NOMO-1 treated with dmso at 0.1 percent for 144 hours (cell line): Measurements from ENCODE around the gene EFCAB6.

Experiments used
- DNase-seq: peaks from one replicate; lab custom pipeline; 2025; ENCODE audit not compliant: unreplicated experiment; lab: John Stamatoyannopoulos, UW

EFCAB6 gene

GRCh38 chr22:43812149-43812842 lies at the start of gene EFCAB6:
TSS of gene EFCAB6 (minus strand) at chr22:43812305. CDS start at chr22:43782318, 29,987 bp downstream.
- DNase-seq = peak; percentile 76

- no peak for DNase-seq
These were observed 49.4 kb upstream of the EFCAB6 start for GRCh38 chr22:43861529-43861928.

- no peak for DNase-seq
These were observed 48.7 kb upstream of the EFCAB6 start for GRCh38 chr22:43860831-43861230.

DNA sequence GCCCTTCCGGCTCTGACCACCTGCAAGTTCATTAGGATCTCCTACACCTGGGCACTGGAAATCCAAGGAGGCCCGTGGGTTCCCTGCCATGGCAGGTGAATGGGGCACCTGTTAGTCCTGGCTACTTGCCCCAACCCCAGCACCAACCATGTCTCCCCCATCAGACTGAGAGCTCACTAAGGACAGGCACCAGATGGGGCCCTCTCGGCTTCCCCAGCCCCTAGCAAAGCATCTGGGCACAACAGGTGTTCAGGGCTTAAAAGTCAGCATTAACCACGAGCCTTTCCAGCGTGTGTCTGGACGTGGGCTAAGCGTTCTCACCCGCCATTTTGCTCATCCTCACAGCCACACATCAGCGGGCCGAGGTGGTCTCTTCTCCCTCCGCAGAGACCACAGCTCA lies 48.0 kb upstream of the EFCAB6 start:
- no peak for DNase-seq

GRCh38 chr22:43859621-43860020 lies 47.5 kb upstream of the EFCAB6 start:
- no peak for DNase-seq

GRCh38 chr22:43859176-43859575 lies 47.1 kb upstream of the EFCAB6 start:
- DNase-seq = no peak

DNA sequence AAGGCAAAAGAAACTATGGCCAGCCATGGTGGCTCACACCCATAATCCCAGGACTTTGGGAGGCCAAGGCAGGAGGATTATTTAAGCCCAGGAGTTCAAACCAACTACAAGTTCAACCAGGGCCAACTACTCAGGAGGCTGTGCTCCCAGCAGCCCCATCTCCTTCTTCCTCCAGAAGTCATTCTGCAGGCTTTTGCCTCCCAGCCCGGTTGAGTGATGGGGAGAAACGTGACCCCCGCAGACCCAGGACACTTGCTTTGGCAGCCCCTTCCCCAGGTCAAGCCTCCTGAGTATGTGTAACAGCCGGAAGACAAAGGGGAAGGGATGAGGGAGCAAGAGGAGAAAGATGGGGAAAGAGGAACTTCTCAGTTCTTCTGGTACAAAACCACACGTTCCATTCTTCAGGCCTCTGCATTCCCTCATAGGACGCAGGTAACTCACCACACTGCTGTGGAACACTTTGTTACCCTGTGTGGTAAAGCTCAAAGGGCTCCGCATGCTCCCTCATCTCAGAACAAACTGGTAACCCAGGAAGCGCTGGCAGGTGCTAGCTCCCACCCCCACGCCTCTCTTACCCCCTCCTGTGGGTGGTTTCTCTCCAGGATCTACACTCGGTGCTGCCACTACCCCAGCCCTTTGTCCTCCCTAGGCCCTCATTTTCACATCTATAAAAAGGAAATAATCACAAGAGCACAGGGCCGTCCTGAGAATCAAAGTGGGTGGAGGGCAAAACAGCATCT lies 46.2 kb upstream of the EFCAB6 start:
- no peak for DNase-seq

- DNase-seq = no peak
These were observed 45.3 kb upstream of the EFCAB6 start for GRCh38 chr22:43857367-43857766.

DNA sequence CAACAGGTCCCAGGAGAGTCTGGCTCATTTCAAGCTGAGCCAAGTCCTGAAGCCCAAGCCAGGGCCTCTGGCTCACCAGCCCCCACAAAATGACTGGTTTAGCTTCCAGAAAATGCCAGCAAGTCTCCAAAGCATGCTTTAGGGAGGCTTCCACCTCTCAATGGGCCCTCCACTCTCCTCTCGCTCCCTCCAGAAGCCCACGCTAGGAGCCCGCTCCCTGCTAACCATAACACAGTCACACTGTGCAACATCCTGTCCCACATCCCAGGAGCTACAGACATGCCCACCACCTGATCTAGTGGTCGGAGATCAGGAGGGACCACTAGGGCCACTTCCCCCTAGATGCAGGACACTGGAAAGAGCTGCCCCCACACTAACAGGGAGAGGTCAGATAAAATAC lies 43.3 kb upstream of the EFCAB6 start:
- DNase-seq = no peak

- DNase-seq = no peak
These were observed 42.7 kb upstream of the EFCAB6 start for GRCh38 chr22:43854786-43855271.

DNA sequence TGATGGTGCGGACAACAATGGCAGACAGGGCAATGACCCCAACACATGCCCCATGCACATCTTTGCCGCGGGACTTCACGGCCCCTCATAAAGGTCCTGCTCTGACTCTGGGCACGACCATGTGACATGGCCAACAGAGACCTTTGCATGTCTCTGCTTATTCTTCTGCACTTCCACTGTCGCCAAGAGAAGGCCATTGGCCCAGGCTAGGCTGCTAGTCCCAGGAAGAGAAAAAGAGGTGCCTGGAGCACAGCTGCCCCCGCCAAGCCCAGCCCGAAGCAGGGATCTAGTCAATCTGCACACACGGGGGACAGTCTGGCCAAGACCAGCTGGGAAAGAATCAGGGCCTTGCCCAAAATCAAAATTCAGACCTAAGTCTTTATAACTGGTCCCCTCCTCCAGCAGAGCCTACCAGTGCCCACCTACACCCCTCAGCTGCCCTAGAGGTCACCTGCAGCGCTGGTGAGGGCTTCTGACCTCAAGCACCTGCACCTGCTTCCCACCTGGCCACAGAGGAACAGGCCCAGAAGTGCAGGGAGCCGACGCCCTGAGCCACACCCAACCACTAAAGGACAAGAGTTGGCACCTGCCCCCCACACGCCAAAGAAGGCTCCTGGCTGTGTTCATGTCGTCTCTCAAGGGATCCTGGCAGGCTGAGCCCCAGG lies 42.1 kb upstream of the EFCAB6 start:
- DNase-seq = no peak

DNA sequence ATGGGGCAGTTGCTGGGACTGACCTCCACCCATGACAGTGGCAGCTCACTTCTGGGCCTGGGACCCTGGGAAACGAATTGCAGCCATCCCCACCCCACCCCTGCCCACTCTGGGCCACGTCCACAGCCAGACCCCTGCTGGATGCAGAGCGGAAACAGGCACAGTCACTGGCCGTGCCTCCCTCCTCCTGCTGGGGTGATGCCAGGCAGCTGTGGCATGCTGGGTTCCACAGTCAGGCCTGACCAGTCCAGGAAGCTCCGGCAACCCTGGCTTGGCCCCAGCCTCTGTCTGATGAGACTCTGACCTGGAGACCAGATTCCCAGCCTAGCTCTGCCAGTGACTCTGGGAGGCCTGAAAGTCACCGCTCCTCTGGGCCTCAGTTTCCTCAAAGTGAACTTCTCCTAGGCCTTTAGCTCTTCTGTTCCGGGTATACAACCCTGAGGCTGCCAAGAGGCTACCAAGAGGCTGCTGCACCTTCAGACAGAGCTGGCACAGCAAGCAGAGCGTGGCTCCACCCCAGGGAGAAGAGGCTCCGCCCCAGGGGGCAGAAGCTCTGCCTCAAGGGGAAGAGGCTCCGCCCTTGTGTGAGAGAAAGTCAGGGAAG lies 41.3 kb upstream of the EFCAB6 start:
- no peak for DNase-seq

DNA sequence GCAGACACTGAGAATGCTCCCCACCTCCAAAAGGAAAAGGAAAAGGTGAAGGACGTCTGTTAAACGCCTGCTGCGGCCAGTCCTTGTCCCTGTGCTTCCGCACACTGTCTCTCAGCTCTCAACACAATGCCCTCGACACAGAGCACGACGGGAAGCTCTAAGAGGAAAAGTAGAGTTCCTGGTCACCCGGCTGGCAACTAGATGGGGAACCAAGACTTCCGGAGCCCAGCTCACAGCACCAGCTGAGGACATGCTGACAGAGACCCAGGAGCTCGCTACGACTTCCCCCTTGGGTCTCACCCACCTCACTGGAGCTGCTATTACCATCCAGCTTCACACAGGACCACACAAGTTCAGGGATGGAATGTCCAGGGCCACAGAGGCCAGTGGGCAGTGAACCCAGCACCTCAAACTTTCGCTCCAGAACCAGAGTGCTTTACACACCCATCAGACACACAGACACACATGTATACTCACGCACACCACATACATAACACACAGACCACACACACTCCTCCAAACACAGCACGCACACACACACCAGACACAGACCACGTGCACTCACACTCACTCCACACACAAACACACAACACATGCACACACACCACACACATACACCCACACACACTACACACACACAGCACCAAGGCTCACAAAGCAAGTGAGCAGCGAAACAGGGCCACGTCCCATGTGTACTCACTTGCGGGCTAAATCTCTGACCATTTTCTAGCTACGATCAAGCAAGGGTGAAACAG lies 40.6 kb upstream of the EFCAB6 start:
- no peak for DNase-seq

GRCh38 chr22:43851979-43852307 lies 39.8 kb upstream of the EFCAB6 start:
- no peak for DNase-seq

DNA sequence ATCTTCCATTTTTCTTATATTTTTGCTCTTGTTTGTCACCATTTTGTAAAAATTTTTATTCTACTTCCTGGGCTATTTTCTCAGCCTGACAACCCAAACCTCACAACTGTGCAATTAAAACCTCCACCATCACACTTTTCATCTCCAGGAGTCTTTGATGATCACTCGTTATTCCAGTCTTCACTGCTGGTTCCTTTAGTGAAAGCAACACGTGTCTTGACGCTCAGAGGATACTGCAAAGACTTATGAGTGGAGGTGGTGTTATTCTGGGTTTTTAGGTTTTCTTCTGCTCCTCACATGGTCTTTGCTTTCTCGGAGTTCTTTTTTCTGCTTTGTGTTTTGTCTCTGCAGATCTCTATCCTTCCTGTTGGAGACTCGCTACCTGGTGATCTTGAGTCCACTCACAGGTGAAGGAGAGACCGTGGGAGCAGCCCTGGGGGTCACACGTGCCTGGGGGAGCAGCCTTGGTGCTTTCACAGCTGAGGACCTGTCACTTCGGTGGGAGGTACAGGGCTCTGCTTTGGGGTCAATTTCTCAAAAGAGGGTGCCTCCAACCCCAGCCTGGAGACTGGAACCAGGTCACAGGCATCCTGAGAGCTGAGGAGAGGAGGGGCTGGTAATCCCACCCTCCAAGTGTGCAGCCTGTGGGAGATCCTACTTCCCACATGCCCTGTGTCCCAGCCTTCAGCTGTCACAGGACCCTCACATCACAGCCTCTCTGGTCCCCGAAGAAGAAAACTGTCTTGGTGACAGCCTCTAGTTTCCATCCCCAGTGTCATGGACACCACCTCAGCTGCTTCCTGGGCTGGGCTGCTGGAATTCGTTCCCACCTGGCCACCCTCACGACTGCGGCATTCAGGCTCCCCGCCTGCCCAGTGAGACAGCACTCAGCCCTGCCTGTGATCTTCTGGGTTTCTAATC lies 39.2 kb upstream of the EFCAB6 start:
- no peak for DNase-seq

DNA sequence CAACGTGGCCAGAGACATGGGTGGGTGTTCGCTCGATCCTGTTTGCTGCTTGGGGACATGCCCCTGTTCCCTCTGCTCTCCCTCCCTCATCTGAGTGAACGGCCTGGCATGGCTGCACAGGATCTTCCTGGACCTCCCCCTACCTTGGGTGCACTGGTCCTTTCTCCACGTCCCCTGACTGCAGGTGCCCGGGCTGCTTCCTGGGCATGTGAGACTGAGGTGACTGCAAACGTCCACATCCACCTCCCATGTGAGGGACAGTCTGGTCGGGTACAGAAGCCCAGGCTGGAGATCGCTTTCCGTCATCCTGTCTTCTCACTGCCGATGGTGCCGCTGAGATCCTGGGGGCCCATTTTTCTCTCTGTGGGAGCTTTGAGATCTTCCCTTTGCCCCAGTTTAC lies 38.4 kb upstream of the EFCAB6 start:
- no peak for DNase-seq

- DNase-seq = no peak
These were observed 37.6 kb upstream of the EFCAB6 start for GRCh38 chr22:43849731-43850130.

GRCh38 chr22:43848366-43849171 lies 36.5 kb upstream of the EFCAB6 start:
- no peak for DNase-seq
